GM23338 (cell line): ENCODE results near the gene TMEM187. TPM values are rescaled to one million over a fixed set of nuclear protein-coding genes. Genes with fewer than 3 reads are reported as not detected.
A peak's percentile ranks its signal among the peaks of the same experiment; 100 is the strongest.

Experiments
- ATAC-seq: fragments of 200-7000 bp; cut with Tn5 transposase; 3 replicates; pipeline ENCODE4 v1.9.1; 2020
- DNase-seq: peaks from one replicate; pipeline ENCODE4 v3.0.0-alpha.2; 2015; ENCODE audit warnings: low spot score
- H2AFZ ChIP-seq: fragments of 200-600 bp; sonication (generic); 2 replicates; pipeline ENCODE4 v1.8.0; 2016; ENCODE audit warnings: antibody characterized with exemption, mild to moderate bottlenecking, moderate library complexity
- H3F3A ChIP-seq: fragments of 200-600 bp; sonication (generic); replicated peaks from 2 replicates; pipeline ENCODE4 v1.8.0; 2017; ENCODE audit warnings: antibody characterized with exemption, mixed run types, low read depth
- H3K27ac ChIP-seq: fragments of 200-600 bp; sonication (generic); 2 replicates; pipeline ENCODE4 v1.6.1; 2016; ENCODE audit warnings: low read depth
- H3K27me3 ChIP-seq: fragments of 200-600 bp; sonication (generic); 2 replicates; pipeline ENCODE4 v1.8.0; 2016; ENCODE audit warnings: mild to moderate bottlenecking, mixed run types, moderate library complexity; ENCODE audit not compliant: insufficient read depth
- H3K36me3 ChIP-seq: fragments of 200-600 bp; sonication (generic); 2 replicates; pipeline ENCODE4 v1.8.0; 2016; ENCODE audit warnings: mild to moderate bottlenecking; ENCODE audit not compliant: insufficient read depth
- H3K4me1 ChIP-seq: fragments of 200-600 bp; sonication (generic); 2 replicates; pipeline ENCODE4 v1.8.0; 2016; ENCODE audit warnings: mild to moderate bottlenecking, moderate library complexity; ENCODE audit not compliant: insufficient read depth
- H3K4me2 ChIP-seq: fragments of 200-600 bp; sonication (generic); 2 replicates; pipeline ENCODE4 v1.7.1; 2017; ENCODE audit warnings: mixed run types
- H3K4me3 ChIP-seq: fragments of 200-600 bp; sonication (generic); 2 replicates; pipeline ENCODE4 v1.6.1; 2016; ENCODE audit warnings: mixed run types
- H3K79me2 ChIP-seq: fragments of 200-600 bp; sonication (generic); replicated peaks from 2 replicates; pipeline ENCODE4 v1.8.0; 2017; ENCODE audit warnings: mild to moderate bottlenecking; ENCODE audit not compliant: insufficient read depth
- H3K9me2 ChIP-seq: fragments of 200-600 bp; sonication (generic); 2 replicates; pipeline ENCODE4 v1.8.0; 2017; ENCODE audit not compliant: insufficient read depth
- H4K20me1 ChIP-seq: fragments of 200-600 bp; sonication (generic); replicated peaks from 2 replicates; pipeline ENCODE4 v1.8.0; 2017; ENCODE audit warnings: mild to moderate bottlenecking; ENCODE audit not compliant: insufficient read depth
- H3K27ac Mint-ChIP-seq: 2 replicates; pipeline ENCODE4 v1.8.0; 2020; ENCODE audit warnings: inconsistent platforms, mild to moderate bottlenecking, moderate library complexity, mixed read lengths
- H3K27me3 Mint-ChIP-seq: 3 replicates; pipeline ENCODE4 v1.8.0; 2022; ENCODE audit warnings: low read depth, mild to moderate bottlenecking, moderate library complexity, mixed read lengths, inconsistent platforms; ENCODE audit not compliant: insufficient read depth, poor library complexity
- H3K36me3 Mint-ChIP-seq: 3 replicates; pipeline ENCODE4 v1.8.0; 2021; ENCODE audit warnings: low read depth, mild to moderate bottlenecking, inconsistent platforms, moderate library complexity, mixed read lengths
- H3K4me1 Mint-ChIP-seq: 3 replicates; pipeline ENCODE4 v1.8.0; 2020; ENCODE audit warnings: mild to moderate bottlenecking, inconsistent platforms, mixed read lengths
- H3K4me3 Mint-ChIP-seq: 3 replicates; pipeline ENCODE4 v1.8.0; 2021; ENCODE audit warnings: moderate library complexity, mild to moderate bottlenecking, inconsistent platforms, mixed read lengths
- H3K9me3 Mint-ChIP-seq: 3 replicates; pipeline ENCODE4 v1.8.0; 2020; ENCODE audit warnings: moderate library complexity, mild to moderate bottlenecking, inconsistent platforms, mixed read lengths
- CREB1 ChIP-seq: fragments of 250-450 bp; sonication (Bioruptor Pico); IDR thresholded peaks from 2 replicates; pipeline ENCODE4 v1.5.0; 2020; ENCODE audit warnings: low read depth, mild to moderate bottlenecking, moderate library complexity
- EZH2 ChIP-seq: fragments of 200-600 bp; sonication (generic); IDR thresholded peaks from one replicate; pipeline ENCODE4 v1.8.0; 2017; ENCODE audit warnings: antibody characterized with exemption, mild to moderate bottlenecking, low read depth; ENCODE audit not compliant: unreplicated experiment
- EZH2phosphoT487 ChIP-seq: fragments of 200-600 bp; sonication (generic); IDR thresholded peaks from one replicate; pipeline ENCODE4 v1.8.1; 2018; ENCODE audit warnings: antibody characterized with exemption; ENCODE audit not compliant: unreplicated experiment
- JUNB ChIP-seq: IDR thresholded peaks from one replicate; pipeline ENCODE4 v1.6.1; 2016; ENCODE audit warnings: antibody characterized with exemption; ENCODE audit not compliant: unreplicated experiment
- ZNF114 ChIP-seq: fragments of 250-450 bp; sonication (Bioruptor Pico); IDR thresholded peaks from 2 replicates; pipeline ENCODE4 v1.5.0; 2020; ENCODE audit warnings: mild to moderate bottlenecking, moderate library complexity
- ZNF331 ChIP-seq: fragments of 250-450 bp; sonication (Bioruptor Pico); IDR thresholded peaks from 2 replicates; pipeline ENCODE4 v1.5.0; 2020; ENCODE audit warnings: low read depth, mild to moderate bottlenecking, moderate library complexity
- polyA plus RNA-seq: library from polyadenylated mRNA; unstranded; fragments of >200 nt; fragmentation: Nextera tagmentation; extraction: Ambion mirVana; gene quantifications from 2 replicates; pipeline ENCODE4 v1.2.1, GENCODE V29; 2016
- total RNA-seq: library from RNA; depleted of rRNA; stranded (reverse); fragments of >200 nt; shearing (Covaris generic); gene quantifications from 2 replicates; pipeline ENCODE4 v1.2.3, GENCODE V29; 2014
- TF ChIP-seq, protein P1 (sequence below): IDR thresholded peaks from one replicate; pipeline ENCODE4 v1.6.1; 2018; ENCODE audit warnings: antibody characterized with exemption; ENCODE audit not compliant: unreplicated experiment
- TF ChIP-seq, protein P2 (sequence below): fragments of 250-450 bp; sonication (Bioruptor Pico); IDR thresholded peaks from 2 replicates; pipeline ENCODE4 v1.5.0; 2020; ENCODE audit warnings: mild to moderate bottlenecking, moderate library complexity
- TF ChIP-seq, protein P3 (sequence below): IDR thresholded peaks from 2 replicates; pipeline ENCODE4 v1.6.1; 2016; ENCODE audit warnings: antibody characterized with exemption

The TMEM187 gene
- total and polyA plus RNA-seq, 2 experiments from 2014 or later = 2.5 to 4.4 TPM

DNA sequence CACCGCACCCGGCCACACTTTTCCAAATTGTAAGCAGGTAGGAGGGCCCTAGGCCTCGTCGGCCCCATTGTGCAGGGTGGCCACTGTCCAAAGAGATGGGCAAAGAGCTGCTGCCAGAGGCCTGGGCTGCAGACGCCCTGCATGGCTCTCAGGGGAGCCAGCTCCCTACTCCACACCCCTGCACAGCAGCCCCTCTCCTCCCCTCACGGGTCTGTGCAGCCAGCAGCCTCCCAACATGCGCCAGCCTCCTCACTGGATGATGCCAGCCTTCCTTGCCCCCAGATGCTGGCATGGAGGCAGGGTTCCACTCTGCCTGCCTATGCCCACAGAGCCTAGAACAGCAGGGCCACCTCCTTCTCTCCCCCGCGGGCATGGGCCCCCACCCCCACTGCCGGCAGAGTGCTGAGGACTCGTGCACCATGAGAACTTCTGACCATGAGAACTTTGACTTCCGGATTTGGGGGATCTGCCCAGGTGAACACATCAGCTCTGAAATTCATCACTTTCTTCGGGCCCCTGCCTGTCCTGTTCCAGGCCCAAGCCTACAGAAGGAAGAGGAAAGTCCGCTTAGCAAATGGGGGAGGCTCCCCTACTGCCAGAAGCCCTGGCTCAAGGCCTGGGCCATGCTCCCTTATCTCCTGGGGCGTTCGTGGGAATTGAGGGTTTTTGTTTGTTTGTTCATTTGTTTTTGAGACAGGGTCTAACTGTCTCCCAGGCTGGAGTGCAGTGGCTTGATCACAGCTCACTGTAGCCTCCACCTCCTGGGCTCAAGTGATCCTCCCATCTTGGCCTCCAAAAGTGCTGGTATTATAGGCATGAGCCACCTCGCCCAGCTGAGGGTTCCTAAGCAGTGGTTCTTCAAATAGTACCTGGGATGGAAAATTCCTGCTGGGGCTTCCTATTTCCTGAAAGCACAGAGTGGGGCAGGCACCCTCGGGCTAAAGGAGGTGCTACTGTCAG is 39.1 kb downstream of the TMEM187 start:
- H3K27ac ChIP-seq = no peak overlapping the region
- no peaks in the 10 kb centered on the region for H3K27me3 ChIP-seq
- H2AFZ ChIP-seq = no peak overlapping the region
- H3K4me2 ChIP-seq = no peak overlapping the region
- no peaks in the 10 kb centered on the region for H3K36me3 ChIP-seq
- Mint-ChIP-seq H3K27me3 (peaks cover 2% of the 10 kb centered on the region), H3K4me3 (no peak overlapping the region), H3K9me3 (no peaks in the 10 kb centered on the region), H3K27ac (no peak overlapping the region), H3K36me3 (peaks cover 26% of the 10 kb centered on the region; the same call in 2 of the 3 replicates), H3K4me1 (peaks cover 16% of the 10 kb centered on the region)
- no peaks in the 10 kb centered on the region for H3K4me1 ChIP-seq
- TF ChIP-seq EZH2 = no peak
- no peaks in the 10 kb centered on the region for H3K9me2 ChIP-seq
- ATAC-seq (no peak), DNase-seq (no peak)
- no peak overlapping the region for H3K4me3 ChIP-seq
- H3K79me2 ChIP-seq = no peaks in the 10 kb centered on the region
- no peaks in the 10 kb centered on the region for H3F3A ChIP-seq
- no peaks in the 10 kb centered on the region for H4K20me1 ChIP-seq

DNA sequence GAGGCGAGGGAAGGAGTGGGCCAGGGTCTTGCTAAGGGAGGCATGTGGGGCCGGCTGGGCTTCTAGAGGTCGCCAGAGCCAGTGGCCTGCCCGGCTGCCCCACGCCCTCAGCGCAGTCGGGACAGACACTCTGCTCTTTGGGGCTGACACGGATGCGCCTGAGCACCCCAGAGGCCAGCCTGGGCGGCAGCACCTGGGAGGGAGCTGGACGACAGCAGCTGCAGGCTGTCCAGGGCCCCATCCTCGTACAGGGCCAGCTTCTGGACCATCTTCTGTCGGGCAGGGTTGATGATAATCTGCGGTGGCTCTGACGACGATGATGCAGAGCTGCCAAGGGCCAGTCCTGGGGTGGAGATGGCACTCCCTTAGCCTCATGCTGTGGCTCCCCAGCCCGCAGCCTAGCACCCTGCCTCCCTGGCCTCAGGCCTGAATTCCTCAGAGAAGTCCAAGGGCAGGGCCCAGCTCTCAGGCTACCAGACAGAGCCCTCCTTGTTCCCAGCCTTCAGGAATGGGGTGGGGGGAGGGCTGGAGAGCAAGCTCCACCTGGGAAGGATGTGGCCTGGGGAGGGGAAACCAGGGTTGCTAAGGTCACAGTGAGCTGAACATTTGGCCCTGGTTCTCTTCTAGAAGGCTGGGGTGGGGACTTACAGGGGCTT is 39.9 kb downstream of the TMEM187 start:
- Histone ChIP-seq H3K9me2 (no peaks in the 10 kb centered on the region), H3K27ac (no peak overlapping the region), H4K20me1 (no peaks in the 10 kb centered on the region), H2AFZ (no peak overlapping the region), H3K4me2 (no peak overlapping the region), H3K27me3 (no peaks in the 10 kb centered on the region), H3K36me3 (no peaks in the 10 kb centered on the region), H3K4me3 (no peak overlapping the region), H3F3A (no peaks in the 10 kb centered on the region), H3K4me1 (no peaks in the 10 kb centered on the region), H3K79me2 (no peaks in the 10 kb centered on the region)
- peaks cover 16% of the 10 kb centered on the region for H3K4me1 Mint-ChIP-seq
- H3K27me3 Mint-ChIP-seq = peaks cover 2% of the 10 kb centered on the region
- H3K27ac Mint-ChIP-seq = no peak overlapping the region
- peaks cover 26% of the 10 kb centered on the region; the same call in 2 of the 3 replicates for H3K36me3 Mint-ChIP-seq
- no peak overlapping the region for H3K4me3 Mint-ChIP-seq
- ATAC-seq (0 out of 3 replicates have a peak, but pooled peaks have one; percentile 8), DNase-seq (peak; percentile 18)
- no peaks in the 10 kb centered on the region for H3K9me3 Mint-ChIP-seq
- TF ChIP-seq, protein P1, sequence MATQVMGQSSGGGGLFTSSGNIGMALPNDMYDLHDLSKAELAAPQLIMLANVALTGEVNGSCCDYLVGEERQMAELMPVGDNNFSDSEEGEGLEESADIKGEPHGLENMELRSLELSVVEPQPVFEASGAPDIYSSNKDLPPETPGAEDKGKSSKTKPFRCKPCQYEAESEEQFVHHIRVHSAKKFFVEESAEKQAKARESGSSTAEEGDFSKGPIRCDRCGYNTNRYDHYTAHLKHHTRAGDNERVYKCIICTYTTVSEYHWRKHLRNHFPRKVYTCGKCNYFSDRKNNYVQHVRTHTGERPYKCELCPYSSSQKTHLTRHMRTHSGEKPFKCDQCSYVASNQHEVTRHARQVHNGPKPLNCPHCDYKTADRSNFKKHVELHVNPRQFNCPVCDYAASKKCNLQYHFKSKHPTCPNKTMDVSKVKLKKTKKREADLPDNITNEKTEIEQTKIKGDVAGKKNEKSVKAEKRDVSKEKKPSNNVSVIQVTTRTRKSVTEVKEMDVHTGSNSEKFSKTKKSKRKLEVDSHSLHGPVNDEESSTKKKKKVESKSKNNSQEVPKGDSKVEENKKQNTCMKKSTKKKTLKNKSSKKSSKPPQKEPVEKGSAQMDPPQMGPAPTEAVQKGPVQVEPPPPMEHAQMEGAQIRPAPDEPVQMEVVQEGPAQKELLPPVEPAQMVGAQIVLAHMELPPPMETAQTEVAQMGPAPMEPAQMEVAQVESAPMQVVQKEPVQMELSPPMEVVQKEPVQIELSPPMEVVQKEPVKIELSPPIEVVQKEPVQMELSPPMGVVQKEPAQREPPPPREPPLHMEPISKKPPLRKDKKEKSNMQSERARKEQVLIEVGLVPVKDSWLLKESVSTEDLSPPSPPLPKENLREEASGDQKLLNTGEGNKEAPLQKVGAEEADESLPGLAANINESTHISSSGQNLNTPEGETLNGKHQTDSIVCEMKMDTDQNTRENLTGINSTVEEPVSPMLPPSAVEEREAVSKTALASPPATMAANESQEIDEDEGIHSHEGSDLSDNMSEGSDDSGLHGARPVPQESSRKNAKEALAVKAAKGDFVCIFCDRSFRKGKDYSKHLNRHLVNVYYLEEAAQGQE = no peak
- TF ChIP-seq, protein P2, sequence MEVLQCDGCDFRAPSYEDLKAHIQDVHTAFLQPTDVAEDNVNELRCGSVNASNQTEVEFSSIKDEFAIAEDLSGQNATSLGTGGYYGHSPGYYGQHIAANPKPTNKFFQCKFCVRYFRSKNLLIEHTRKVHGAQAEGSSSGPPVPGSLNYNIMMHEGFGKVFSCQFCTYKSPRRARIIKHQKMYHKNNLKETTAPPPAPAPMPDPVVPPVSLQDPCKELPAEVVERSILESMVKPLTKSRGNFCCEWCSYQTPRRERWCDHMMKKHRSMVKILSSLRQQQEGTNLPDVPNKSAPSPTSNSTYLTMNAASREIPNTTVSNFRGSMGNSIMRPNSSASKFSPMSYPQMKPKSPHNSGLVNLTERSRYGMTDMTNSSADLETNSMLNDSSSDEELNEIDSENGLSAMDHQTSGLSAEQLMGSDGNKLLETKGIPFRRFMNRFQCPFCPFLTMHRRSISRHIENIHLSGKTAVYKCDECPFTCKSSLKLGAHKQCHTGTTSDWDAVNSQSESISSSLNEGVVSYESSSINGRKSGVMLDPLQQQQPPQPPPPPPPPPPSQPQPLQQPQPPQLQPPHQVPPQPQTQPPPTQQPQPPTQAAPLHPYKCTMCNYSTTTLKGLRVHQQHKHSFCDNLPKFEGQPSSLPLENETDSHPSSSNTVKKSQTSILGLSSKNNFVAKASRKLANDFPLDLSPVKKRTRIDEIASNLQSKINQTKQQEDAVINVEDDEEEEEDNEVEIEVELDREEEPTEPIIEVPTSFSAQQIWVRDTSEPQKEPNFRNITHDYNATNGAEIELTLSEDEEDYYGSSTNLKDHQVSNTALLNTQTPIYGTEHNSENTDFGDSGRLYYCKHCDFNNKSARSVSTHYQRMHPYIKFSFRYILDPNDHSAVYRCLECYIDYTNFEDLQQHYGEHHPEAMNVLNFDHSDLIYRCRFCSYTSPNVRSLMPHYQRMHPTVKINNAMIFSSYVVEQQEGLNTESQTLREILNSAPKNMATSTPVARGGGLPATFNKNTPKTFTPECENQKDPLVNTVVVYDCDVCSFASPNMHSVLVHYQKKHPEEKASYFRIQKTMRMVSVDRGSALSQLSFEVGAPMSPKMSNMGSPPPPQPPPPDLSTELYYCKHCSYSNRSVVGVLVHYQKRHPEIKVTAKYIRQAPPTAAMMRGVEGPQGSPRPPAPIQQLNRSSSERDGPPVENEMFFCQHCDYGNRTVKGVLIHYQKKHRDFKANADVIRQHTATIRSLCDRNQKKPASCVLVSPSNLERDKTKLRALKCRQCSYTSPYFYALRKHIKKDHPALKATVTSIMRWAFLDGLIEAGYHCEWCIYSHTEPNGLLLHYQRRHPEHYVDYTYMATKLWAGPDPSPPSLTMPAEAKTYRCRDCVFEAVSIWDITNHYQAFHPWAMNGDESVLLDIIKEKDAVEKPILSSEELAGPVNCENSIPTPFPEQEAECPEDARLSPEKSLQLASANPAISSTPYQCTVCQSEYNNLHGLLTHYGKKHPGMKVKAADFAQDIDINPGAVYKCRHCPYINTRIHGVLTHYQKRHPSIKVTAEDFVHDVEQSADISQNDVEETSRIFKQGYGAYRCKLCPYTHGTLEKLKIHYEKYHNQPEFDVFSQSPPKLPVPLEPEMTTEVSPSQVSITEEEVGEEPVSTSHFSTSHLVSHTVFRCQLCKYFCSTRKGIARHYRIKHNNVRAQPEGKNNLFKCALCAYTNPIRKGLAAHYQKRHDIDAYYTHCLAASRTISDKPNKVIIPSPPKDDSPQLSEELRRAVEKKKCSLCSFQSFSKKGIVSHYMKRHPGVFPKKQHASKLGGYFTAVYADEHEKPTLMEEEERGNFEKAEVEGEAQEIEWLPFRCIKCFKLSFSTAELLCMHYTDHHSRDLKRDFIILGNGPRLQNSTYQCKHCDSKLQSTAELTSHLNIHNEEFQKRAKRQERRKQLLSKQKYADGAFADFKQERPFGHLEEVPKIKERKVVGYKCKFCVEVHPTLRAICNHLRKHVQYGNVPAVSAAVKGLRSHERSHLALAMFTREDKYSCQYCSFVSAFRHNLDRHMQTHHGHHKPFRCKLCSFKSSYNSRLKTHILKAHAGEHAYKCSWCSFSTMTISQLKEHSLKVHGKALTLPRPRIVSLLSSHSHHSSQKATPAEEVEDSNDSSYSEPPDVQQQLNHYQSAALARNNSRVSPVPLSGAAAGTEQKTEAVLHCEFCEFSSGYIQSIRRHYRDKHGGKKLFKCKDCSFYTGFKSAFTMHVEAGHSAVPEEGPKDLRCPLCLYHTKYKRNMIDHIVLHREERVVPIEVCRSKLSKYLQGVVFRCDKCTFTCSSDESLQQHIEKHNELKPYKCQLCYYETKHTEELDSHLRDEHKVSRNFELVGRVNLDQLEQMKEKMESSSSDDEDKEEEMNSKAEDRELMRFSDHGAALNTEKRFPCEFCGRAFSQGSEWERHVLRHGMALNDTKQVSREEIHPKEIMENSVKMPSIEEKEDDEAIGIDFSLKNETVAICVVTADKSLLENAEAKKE (CRISPR knock-in tag) = no peak
- TF ChIP-seq CREB1 (CRISPR knock-in tag) = no peak
- no peak for TF ChIP-seq ZNF114 (CRISPR knock-in tag)
- no peak for TF ChIP-seq JUNB
- TF ChIP-seq EZH2phosphoT487 = no peak
- TF ChIP-seq, protein P3, sequence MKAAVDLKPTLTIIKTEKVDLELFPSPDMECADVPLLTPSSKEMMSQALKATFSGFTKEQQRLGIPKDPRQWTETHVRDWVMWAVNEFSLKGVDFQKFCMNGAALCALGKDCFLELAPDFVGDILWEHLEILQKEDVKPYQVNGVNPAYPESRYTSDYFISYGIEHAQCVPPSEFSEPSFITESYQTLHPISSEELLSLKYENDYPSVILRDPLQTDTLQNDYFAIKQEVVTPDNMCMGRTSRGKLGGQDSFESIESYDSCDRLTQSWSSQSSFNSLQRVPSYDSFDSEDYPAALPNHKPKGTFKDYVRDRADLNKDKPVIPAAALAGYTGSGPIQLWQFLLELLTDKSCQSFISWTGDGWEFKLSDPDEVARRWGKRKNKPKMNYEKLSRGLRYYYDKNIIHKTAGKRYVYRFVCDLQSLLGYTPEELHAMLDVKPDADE = no peak
- TF ChIP-seq ZNF331 (CRISPR knock-in tag) = no peak
